Trophoblast cell (in vitro differentiated cells and primary cell): ENCODE measurements around the gene GRM5.

ENCODE experiments used
- DNase-seq, 2 donors: peaks; one replicate each; pipeline ENCODE4 v3.0.0-alpha.2; 2016
- H2AFZ ChIP-seq: 2 replicates; pipeline ENCODE4 v1.6.1; 2013; ENCODE audit warnings: low read length, moderate library complexity, mild to moderate bottlenecking; ENCODE audit not compliant: insufficient read depth, poor library complexity
- H2AK5ac ChIP-seq: 2 replicates; pipeline ENCODE4 v1.6.1; 2013; ENCODE audit warnings: mild to moderate bottlenecking, low read length
- H2BK120ac ChIP-seq: 2 replicates; pipeline ENCODE4 v1.6.1; 2013; ENCODE audit warnings: low read length, mild to moderate bottlenecking, moderate library complexity; ENCODE audit not compliant: insufficient read depth, poor library complexity
- H2BK12ac ChIP-seq: 2 replicates; pipeline ENCODE4 v1.6.1; 2013; ENCODE audit warnings: mild to moderate bottlenecking, low read length, moderate library complexity
- H2BK5ac ChIP-seq: 2 replicates; pipeline ENCODE4 v1.6.1; 2013; ENCODE audit warnings: low read length, low read depth, moderate library complexity, mild to moderate bottlenecking; ENCODE audit not compliant: poor library complexity
- H3K14ac ChIP-seq: 2 replicates; pipeline ENCODE4 v1.6.1; 2013; ENCODE audit warnings: mild to moderate bottlenecking, low read length
- H3K18ac ChIP-seq: 2 replicates; pipeline ENCODE4 v1.6.1; 2013; ENCODE audit warnings: mild to moderate bottlenecking, low read length
- H3K23ac ChIP-seq: 2 replicates; pipeline ENCODE4 v1.6.1; 2013; ENCODE audit warnings: low read length
- H3K27ac ChIP-seq: 2 replicates; pipeline ENCODE4 v1.5.1; 2013; ENCODE audit warnings: low read depth, mild to moderate bottlenecking, inconsistent platforms, low read length, moderate library complexity
- H3K27me3 ChIP-seq: 2 replicates; pipeline ENCODE4 v1.6.1; 2013; ENCODE audit warnings: inconsistent platforms, mild to moderate bottlenecking, low read length, moderate library complexity; ENCODE audit not compliant: insufficient read depth
- H3K36me3 ChIP-seq, 2 experiments: 1 replicate in 1 of 2; 2 replicates in 1 of 2; pipeline ENCODE4 v1.6.1; 2013; ENCODE audit warnings: low read length in 2 of 2, mild to moderate bottlenecking in 2 of 2, moderate library complexity in 1 of 2; ENCODE audit not compliant: insufficient read depth in 2 of 2, control insufficient read depth in 1 of 2
- H3K4ac ChIP-seq: 2 replicates; pipeline ENCODE4 v1.6.1; 2013; ENCODE audit warnings: low read depth, mild to moderate bottlenecking, low read length, moderate library complexity
- H3K4me1 ChIP-seq, 2 experiments: 1 replicate in 1 of 2; 2 replicates in 1 of 2; pipeline ENCODE4 v1.6.1; 2013; ENCODE audit warnings: low read length in 2 of 2, mild to moderate bottlenecking in 2 of 2, moderate library complexity in 1 of 2; ENCODE audit not compliant: insufficient read depth in 2 of 2, control insufficient read depth in 1 of 2
- H3K4me2 ChIP-seq: 2 replicates; pipeline ENCODE4 v1.6.1; 2013; ENCODE audit warnings: inconsistent platforms, mild to moderate bottlenecking, low read length, moderate library complexity
- H3K4me3 ChIP-seq: 2 replicates; pipeline ENCODE4 v1.5.1; 2013; ENCODE audit warnings: mild to moderate bottlenecking, low read depth, low read length, inconsistent platforms
- H3K79me1 ChIP-seq: one replicate; pipeline ENCODE4 v1.6.1; 2013; ENCODE audit warnings: low read length
- H3K79me2 ChIP-seq: 2 replicates; pipeline ENCODE4 v1.6.1; 2013; ENCODE audit warnings: low read length, mild to moderate bottlenecking; ENCODE audit not compliant: control insufficient read depth, insufficient read depth, poor library complexity
- H3K9ac ChIP-seq: 2 replicates; pipeline ENCODE4 v1.6.1; 2013; ENCODE audit warnings: mild to moderate bottlenecking, low read length
- H3K9me3 ChIP-seq: 2 replicates; pipeline ENCODE4 v1.6.1; 2013; ENCODE audit warnings: low read depth, mild to moderate bottlenecking, control low read depth, inconsistent platforms, low read length; ENCODE audit not compliant: insufficient read depth
- H4K12ac ChIP-seq: 2 replicates; pipeline ENCODE4 v1.6.1; 2013; ENCODE audit warnings: low read depth, mild to moderate bottlenecking, low read length, moderate library complexity
- H4K8ac ChIP-seq: 2 replicates; pipeline ENCODE4 v1.6.1; 2013; ENCODE audit warnings: low read depth, mild to moderate bottlenecking, low read length, moderate library complexity
- H4K91ac ChIP-seq: one replicate; pipeline ENCODE4 v1.6.1; 2013; ENCODE audit warnings: low read depth, mild to moderate bottlenecking, low read length, moderate library complexity
- WGBS: extraction: QIAGEN DNeasy Blood & Tissue Kit; methylation state at CpG from one replicate; pipeline ENCODE4 v1.1.7; 2013; ENCODE audit warnings: missing lambda C conversion rate; ENCODE audit not compliant: insufficient read length, insufficient coverage; ENCODE audit errors: extremely low coverage; 5-methylcytosine and 5-hydroxymethylcytosine counted together

The GRM5 gene

DNA sequence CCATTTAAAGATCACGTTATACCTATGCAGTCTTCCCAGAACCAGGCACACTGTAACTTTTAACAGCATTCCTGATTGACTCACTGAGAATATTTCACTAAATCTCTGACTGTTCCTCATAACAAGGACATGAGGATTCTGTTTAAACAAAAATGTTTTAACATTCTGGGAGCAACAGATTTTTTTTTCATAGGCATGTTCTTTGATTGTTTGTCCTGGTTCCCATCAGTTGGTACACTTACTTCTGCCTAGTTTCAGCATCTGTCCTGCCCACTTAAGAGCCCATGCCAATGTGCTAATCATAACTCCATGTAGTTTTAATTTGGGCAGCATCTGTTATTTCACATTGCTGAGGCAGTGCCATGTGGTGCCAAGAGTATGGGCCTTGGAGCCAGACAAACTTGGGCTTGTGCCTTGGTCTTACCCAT lies 589.8 kb downstream of the GRM5 start:
- peak; percentile 3 to 70 for DNase-seq
- H3K4me1 ChIP-seq = no peaks in the 10 kb centered on the region
- H4K8ac ChIP-seq = no peak overlapping the region
- H2BK120ac ChIP-seq = no peak overlapping the region
- no peak overlapping the region for H2BK12ac ChIP-seq
- H3K23ac ChIP-seq = no peak overlapping the region
- H3K36me3 ChIP-seq = no peaks in the 10 kb centered on the region
- no peak overlapping the region for H4K91ac ChIP-seq
- no peaks in the 10 kb centered on the region for H3K9me3 ChIP-seq
- H3K4me2 ChIP-seq = no peak overlapping the region
- no peak overlapping the region for H2BK5ac ChIP-seq
- H3K27me3 ChIP-seq = no peaks in the 10 kb centered on the region
- H3K18ac ChIP-seq = no peak overlapping the region
- no peaks in the 10 kb centered on the region for H3K79me1 ChIP-seq
- WGBS = no CpG with 5 or more reads among the region's 1 CpG
- no peak overlapping the region for H3K4me3 ChIP-seq
- no peak overlapping the region for H2AFZ ChIP-seq
- H3K79me2 ChIP-seq = no peaks in the 10 kb centered on the region
- H2AK5ac ChIP-seq = no peak overlapping the region
- H3K4ac ChIP-seq = no peak overlapping the region
- H3K14ac ChIP-seq = no peak overlapping the region
- no peak overlapping the region for H4K12ac ChIP-seq
- no peak overlapping the region for H3K27ac ChIP-seq
- H3K9ac ChIP-seq = no peak overlapping the region

DNA sequence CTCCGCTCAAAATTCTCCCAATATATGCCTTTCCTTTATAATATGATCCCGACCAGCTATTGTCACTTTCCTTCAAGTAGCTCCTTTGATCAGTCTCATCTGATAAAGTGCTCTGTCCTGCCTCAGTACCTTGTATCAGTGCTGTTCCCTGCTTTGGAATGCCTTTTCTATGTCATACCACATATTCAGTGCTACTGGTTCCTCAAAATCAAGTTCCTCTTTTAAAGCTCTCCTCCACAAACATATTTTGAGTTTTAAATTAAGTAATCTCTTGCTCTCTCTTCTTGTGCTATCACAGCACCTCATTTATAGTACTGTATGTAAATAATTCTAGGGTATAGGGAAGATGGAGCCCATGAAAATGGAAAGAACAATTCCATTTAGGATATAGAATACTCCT lies 591.1 kb downstream of the GRM5 start:
- Histone ChIP-seq H3K4me1 (no peaks in the 10 kb centered on the region), H4K12ac (no peak overlapping the region), H3K4me3 (no peak overlapping the region), H3K9ac (no peak overlapping the region), H3K23ac (no peak overlapping the region), H3K4ac (no peak overlapping the region), H2BK120ac (no peak overlapping the region), H3K27me3 (no peaks in the 10 kb centered on the region), H3K36me3 (no peaks in the 10 kb centered on the region), H2AK5ac (no peak overlapping the region), H3K27ac (no peak overlapping the region), H3K4me2 (no peak overlapping the region), H2BK5ac (no peak overlapping the region), H4K8ac (no peak overlapping the region), H4K91ac (no peak overlapping the region), H2AFZ (no peak overlapping the region), H2BK12ac (no peak overlapping the region), H3K14ac (no peak overlapping the region), H3K79me2 (no peaks in the 10 kb centered on the region), H3K9me3 (no peaks in the 10 kb centered on the region), H3K79me1 (no peaks in the 10 kb centered on the region), H3K18ac (no peak overlapping the region)
- no peak for DNase-seq
- WGBS = 100% methylated on average over 2 of the region's 2 CpGs

DNA sequence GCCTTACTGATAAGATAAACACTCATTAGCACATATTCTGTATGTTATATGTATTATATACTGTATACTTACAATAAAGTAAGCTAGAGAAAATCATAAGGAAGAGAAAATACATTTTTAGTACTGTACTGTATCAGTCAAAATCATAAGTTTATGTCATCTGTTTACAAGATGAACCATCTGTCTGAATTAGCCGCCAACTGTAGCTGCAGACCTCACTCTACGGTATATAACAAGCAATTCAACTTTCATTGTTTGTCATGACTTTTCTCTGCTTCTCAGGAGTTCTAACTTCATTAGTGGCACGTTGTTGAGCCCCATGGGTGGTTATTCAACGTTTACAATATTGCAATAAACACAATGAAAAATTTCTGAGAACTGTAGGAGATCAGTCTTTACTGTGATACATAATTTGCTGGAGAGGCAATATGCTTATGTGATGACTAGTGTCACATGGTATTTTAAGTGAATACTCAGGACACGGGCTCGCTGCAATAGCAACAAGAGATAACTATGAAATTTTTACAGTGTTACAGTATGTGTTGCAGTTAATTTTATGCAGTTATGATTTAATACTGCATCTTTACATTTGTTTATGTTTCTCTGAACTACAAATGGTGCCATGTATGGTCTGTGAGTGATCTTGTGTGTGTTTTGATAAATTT lies 596.1 kb downstream of the GRM5 start:
- WGBS = no CpG with 5 or more reads among the region's 6 CpGs
- H2AK5ac ChIP-seq = no peak overlapping the region
- no peak overlapping the region for H3K23ac ChIP-seq
- H3K27me3 ChIP-seq = no peaks in the 10 kb centered on the region
- H3K4me3 ChIP-seq = no peak overlapping the region
- H3K79me1 ChIP-seq = no peaks in the 10 kb centered on the region
- no peak overlapping the region for H2BK5ac ChIP-seq
- H2BK120ac ChIP-seq = no peak overlapping the region
- no peak overlapping the region for H4K91ac ChIP-seq
- no peak overlapping the region for H3K4ac ChIP-seq
- H3K79me2 ChIP-seq = no peaks in the 10 kb centered on the region
- no peak overlapping the region for H2BK12ac ChIP-seq
- H2AFZ ChIP-seq = no peak overlapping the region
- H3K18ac ChIP-seq = no peak overlapping the region
- no peak overlapping the region for H3K4me2 ChIP-seq
- H4K12ac ChIP-seq = no peak overlapping the region
- no peak overlapping the region for H4K8ac ChIP-seq
- no peaks in the 10 kb centered on the region for H3K9me3 ChIP-seq
- no peak overlapping the region for H3K14ac ChIP-seq
- no peaks in the 10 kb centered on the region for H3K4me1 ChIP-seq
- DNase-seq = peak; percentile 8 to 53
- H3K9ac ChIP-seq = no peak overlapping the region
- H3K36me3 ChIP-seq = no peaks in the 10 kb centered on the region
- H3K27ac ChIP-seq = no peak overlapping the region

DNA sequence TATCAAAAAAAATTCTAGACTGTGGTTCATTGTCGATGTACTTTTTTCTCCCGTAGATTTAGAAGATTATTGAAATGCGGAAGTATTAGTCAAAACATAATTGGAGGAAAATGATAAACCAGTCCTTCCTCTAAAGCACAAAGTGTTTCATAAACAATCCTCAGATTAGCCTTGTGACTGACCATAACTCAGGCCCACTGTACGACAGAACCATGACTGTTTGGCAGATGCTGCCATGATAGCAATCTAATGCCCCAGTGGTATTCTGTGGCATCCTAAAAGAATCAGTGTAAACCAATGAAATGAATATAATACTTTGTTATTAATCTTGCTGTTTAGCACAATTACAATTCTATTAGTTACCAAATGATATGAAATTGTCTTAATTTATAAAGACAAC lies 601.3 kb downstream of the GRM5 start:
- Histone ChIP-seq H3K36me3 (no peaks in the 10 kb centered on the region), H3K27ac (no peak overlapping the region), H2AK5ac (no peak overlapping the region), H3K9me3 (peaks cover 3% of the 10 kb centered on the region), H3K4me3 (no peak overlapping the region), H3K4me1 (no peaks in the 10 kb centered on the region), H3K18ac (no peak overlapping the region), H4K8ac (no peak overlapping the region), H2BK120ac (no peak overlapping the region), H3K79me2 (no peaks in the 10 kb centered on the region), H4K91ac (no peak overlapping the region), H3K4ac (no peak overlapping the region), H3K9ac (no peak overlapping the region), H3K14ac (no peak overlapping the region), H2BK12ac (no peak overlapping the region), H3K79me1 (no peaks in the 10 kb centered on the region), H3K4me2 (no peak overlapping the region), H2BK5ac (no peak overlapping the region), H2AFZ (no peak overlapping the region), H3K23ac (no peak overlapping the region), H4K12ac (no peak overlapping the region), H3K27me3 (no peaks in the 10 kb centered on the region)
- no CpG with 5 or more reads among the region's 4 CpGs for WGBS
- DNase-seq = no peak
